Stimulated activated CD4-positive, alpha-beta T cell treated with anti-CD3 and anti-CD28 coated beads, Interleukin-15, amount 100 ng/mL, for 48 hours (primary cell): Measurements from ENCODE around the gene TREML2.

Experiments
- DNase-seq, 2 donors: peaks; one replicate each; pipeline ENCODE4 v3.0.0-alpha.2; 2020; ENCODE audit warnings: low read depth in 2 of 2

Gene TREML2

GRCh38 chr6:41177287-41177686, 23.7 kb downstream of the TREML2 start:
- no peak for DNase-seq

- no peak for DNase-seq
Measured at GRCh38 chr6:41176189-41176588, 24.8 kb downstream of the TREML2 start.

GRCh38 chr6:41175084-41175483, 25.9 kb downstream of the TREML2 start:
- DNase-seq: no peak

- no peak for DNase-seq
Measured at GRCh38 chr6:41174610-41175009, 26.3 kb downstream of the TREML2 start.

GRCh38 chr6:41171908-41172307, 29.0 kb downstream of the TREML2 start:
- no peak for DNase-seq

GRCh38 chr6:41170547-41171160, 30.3 kb downstream of the TREML2 start:
- DNase-seq: no peak

GRCh38 chr6:41167173-41167963, 33.6 kb downstream of the TREML2 start:
- no peak for DNase-seq

GRCh38 chr6:41164551-41165120, 36.3 kb downstream of the TREML2 start:
- DNase-seq: no peak

- no peak for DNase-seq
Measured at GRCh38 chr6:41163419-41163717, 37.6 kb downstream of the TREML2 start.

- no peak for DNase-seq
Measured at GRCh38 chr6:41162687-41163418, 38.1 kb downstream of the TREML2 start, which contains the start of gene TREM2. TREM2 (minus strand) TSS chr6:41163116; CDS start chr6:41163082, 34 bp downstream.

- no peak for DNase-seq
Measured at GRCh38 chr6:41161851-41162552, 38.9 kb downstream of the TREML2 start.

- DNase-seq: no peak
Measured at GRCh38 chr6:41161380-41161779, 39.6 kb downstream of the TREML2 start.

- no peak for DNase-seq
Measured at GRCh38 chr6:41160933-41161332, 40.0 kb downstream of the TREML2 start.

- DNase-seq: no peak
Measured at GRCh38 chr6:41159415-41160082, 41.4 kb downstream of the TREML2 start.

- DNase-seq: no peak
Measured at GRCh38 chr6:41157323-41157722, 43.6 kb downstream of the TREML2 start.

- DNase-seq: no peak
Measured at GRCh38 chr6:41156771-41157170, 44.2 kb downstream of the TREML2 start.

GRCh38 chr6:41156001-41156400, 44.9 kb downstream of the TREML2 start:
- DNase-seq: no peak

GRCh38 chr6:41155132-41155805, 45.7 kb downstream of the TREML2 start:
- DNase-seq: no peak

- DNase-seq: no peak
Measured at GRCh38 chr6:41153992-41154625, 46.8 kb downstream of the TREML2 start, which contains the start of gene TREML1. TREML1 (minus strand) TSS chr6:41154347; CDS start chr6:41154288, 59 bp downstream.

GRCh38 chr6:41153451-41153850, 47.5 kb downstream of the TREML2 start:
- no peak for DNase-seq
